ENCODE measurements around the gene PRPSAP1. TPM values are rescaled to one million over a fixed set of nuclear protein-coding genes. Genes with fewer than 3 reads are reported as not detected.

The PRPSAP1 gene
- total and polyA plus RNA-seq, 7 donors: 34.7 to 70.3 (median 40.7) TPM

GRCh38 chr17:76260220-76260619 is 93.5 kb downstream of the PRPSAP1 start:
- TF ChIP-seq, protein P1, sequence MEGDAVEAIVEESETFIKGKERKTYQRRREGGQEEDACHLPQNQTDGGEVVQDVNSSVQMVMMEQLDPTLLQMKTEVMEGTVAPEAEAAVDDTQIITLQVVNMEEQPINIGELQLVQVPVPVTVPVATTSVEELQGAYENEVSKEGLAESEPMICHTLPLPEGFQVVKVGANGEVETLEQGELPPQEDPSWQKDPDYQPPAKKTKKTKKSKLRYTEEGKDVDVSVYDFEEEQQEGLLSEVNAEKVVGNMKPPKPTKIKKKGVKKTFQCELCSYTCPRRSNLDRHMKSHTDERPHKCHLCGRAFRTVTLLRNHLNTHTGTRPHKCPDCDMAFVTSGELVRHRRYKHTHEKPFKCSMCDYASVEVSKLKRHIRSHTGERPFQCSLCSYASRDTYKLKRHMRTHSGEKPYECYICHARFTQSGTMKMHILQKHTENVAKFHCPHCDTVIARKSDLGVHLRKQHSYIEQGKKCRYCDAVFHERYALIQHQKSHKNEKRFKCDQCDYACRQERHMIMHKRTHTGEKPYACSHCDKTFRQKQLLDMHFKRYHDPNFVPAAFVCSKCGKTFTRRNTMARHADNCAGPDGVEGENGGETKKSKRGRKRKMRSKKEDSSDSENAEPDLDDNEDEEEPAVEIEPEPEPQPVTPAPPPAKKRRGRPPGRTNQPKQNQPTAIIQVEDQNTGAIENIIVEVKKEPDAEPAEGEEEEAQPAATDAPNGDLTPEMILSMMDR (IDR thresholded peaks at IDR 0.05): no peak
- TF ChIP-seq POLR2AphosphoS5 (IDR thresholded peaks at IDR 0.05) (no peak), EP300 (IDR thresholded peaks at IDR 0.05) (no peak), POLR2A (IDR thresholded peaks at IDR 0.05) (no peak)
- H3K4me1 ChIP-seq: peaks cover 0 to 15% (median 7%) of the 10 kb centered on the region in 4 donors
- no peaks in the 10 kb centered on the region for H3K36me3 ChIP-seq

More at GRCh38 chr17:76260220-76260619, 93.5 kb downstream of the PRPSAP1 start:
- intact Hi-C loops (cut with DNase I): no loop called here
- no peak overlapping the region for H3K4me3 ChIP-seq
- H3K27me3 ChIP-seq: no peaks in the 10 kb centered on the region
- no peaks in the 10 kb centered on the region for H3K9me3 ChIP-seq
- 85 to 87% methylated on average over 7 of the region's 7 CpGs for WGBS, 2 donors
- peak overlapping the region in 3 of 4 donors; percentile 12 to 62 (median 52) for H3K27ac ChIP-seq
- DNase-seq: no peak

Small RNA genes lying within 50 kb of the gene (small RNA-seq; reads per million reads assigned to genes)
- gene RF00019 (0 reads per million in 3 donors), gene RNU6-24P (0 reads per million in 3 donors)

Other genes with a start within 250 kb of the PRPSAP1 start
- gene FOXJ1, start 212.7 kb downstream of the PRPSAP1 start, total RNA-seq: under 1 TPM in 1 of 4 donors, not detected in 3; 0.14 TPM
- gene FOXJ1, start 212.7 kb downstream of the PRPSAP1 start, polyA plus RNA-seq: 1 to 10 TPM in 1 of 3 donors, under 1 TPM in 2; 0.23 to 2.3 (median 0.60) TPM
- gene RNF157, start 113.4 kb downstream of the PRPSAP1 start, total RNA-seq: 1 to 10 TPM; 3.1 to 9.1 (median 4.5) TPM
- gene RNF157, start 113.4 kb downstream of the PRPSAP1 start, polyA plus RNA-seq: 10 to 100 TPM in 2 of 3 donors, 1 to 10 TPM in 1; 6.0 to 29.5 (median 10.9) TPM
- 10 to 100 TPM in 1 of 4 donors, 1 to 10 TPM in 3; 3.9 to 11.8 (median 6.5) TPM for gene UBALD2, start 88.6 kb downstream of the PRPSAP1 start, total RNA-seq
- gene UBALD2, start 88.6 kb downstream of the PRPSAP1 start, polyA plus RNA-seq: 100 to 1,000 TPM in 1 of 3 donors, 10 to 100 TPM in 2; 56.0 to 105 (median 98.7) TPM
- gene QRICH2, start 45.6 kb downstream of the PRPSAP1 start, total RNA-seq: 1 to 10 TPM; 2.0 to 5.0 (median 3.3) TPM
- 1 to 10 TPM in 2 of 3 donors, under 1 TPM in 1; 0.69 to 3.2 (median 1.8) TPM for gene QRICH2, start 45.6 kb downstream of the PRPSAP1 start, polyA plus RNA-seq
- gene SPHK1, start 30.7 kb upstream of the PRPSAP1 start, total RNA-seq: 1 to 10 TPM; 5.4 to 8.3 (median 7.7) TPM
- 1 to 10 TPM; 5.4 to 9.7 (median 5.5) TPM for gene SPHK1, start 30.7 kb upstream of the PRPSAP1 start, polyA plus RNA-seq
- gene UBE2O, start 99.2 kb upstream of the PRPSAP1 start, total RNA-seq: 10 to 100 TPM; 11.0 to 26.3 (median 16.1) TPM
- gene UBE2O, start 99.2 kb upstream of the PRPSAP1 start, polyA plus RNA-seq: 10 to 100 TPM in 1 of 3 donors, 1 to 10 TPM in 2; 6.2 to 16.1 (median 6.6) TPM
- gene AANAT, start 113.7 kb upstream of the PRPSAP1 start, total RNA-seq: not detected
- under 1 TPM in 1 of 3 donors, not detected in 2; 0.12 TPM for gene AANAT, start 113.7 kb upstream of the PRPSAP1 start, polyA plus RNA-seq
- gene RHBDF2, start 147.5 kb upstream of the PRPSAP1 start, total RNA-seq: 10 to 100 TPM in 3 of 4 donors, 1 to 10 TPM in 1; 7.9 to 27.6 (median 12.5) TPM
- 10 to 100 TPM in 1 of 3 donors, 1 to 10 TPM in 2; 1.2 to 35.7 (median 5.8) TPM for gene RHBDF2, start 147.5 kb upstream of the PRPSAP1 start, polyA plus RNA-seq
- gene CYGB, start 183.8 kb upstream of the PRPSAP1 start, total RNA-seq: 10 to 100 TPM; 18.6 to 33.4 (median 19.3) TPM
- 10 to 100 TPM in 2 of 3 donors, 1 to 10 TPM in 1; 9.7 to 25.8 (median 10.1) TPM for gene CYGB, start 183.8 kb upstream of the PRPSAP1 start, polyA plus RNA-seq
- gene PRCD, start 186.1 kb upstream of the PRPSAP1 start, total RNA-seq: 1 to 10 TPM; 1.1 to 6.1 (median 3.6) TPM
- 1 to 10 TPM in 2 of 3 donors, not detected in 1; 4.8 to 7.1 TPM for gene PRCD, start 186.1 kb upstream of the PRPSAP1 start, polyA plus RNA-seq
- gene ST6GALNAC2, start 231.9 kb upstream of the PRPSAP1 start, total RNA-seq: 10 to 100 TPM in 1 of 4 donors, 1 to 10 TPM in 3; 4.1 to 16.4 (median 9.0) TPM
- gene ST6GALNAC2, start 231.9 kb upstream of the PRPSAP1 start, polyA plus RNA-seq: 1 to 10 TPM; 3.3 to 5.4 (median 3.5) TPM

All from sigmoid colon (tissue), 7 donors.